HG02852 (cell line): ENCODE data around the gene GINS1.

Experiments used
- ATAC-seq: cut with Tn5 transposase; IDR thresholded peaks from one replicate; pipeline ENCODE4 v1.9.1; 2021; ENCODE audit warnings: mild to moderate bottlenecking, moderate library complexity; ENCODE audit not compliant: unreplicated experiment

The GINS1 gene

GRCh38 chr20:25493137-25493536 lies 85.7 kb downstream of the GINS1 start:
- ATAC-seq: no peak

GRCh38 chr20:25493748-25494505 lies 86.5 kb downstream of the GINS1 start:
- no peak for ATAC-seq

- no peak for ATAC-seq
Observed at GRCh38 chr20:25494506-25495188, 87.2 kb downstream of the GINS1 start.

GRCh38 chr20:25495189-25495824 lies 87.8 kb downstream of the GINS1 start:
- no peak for ATAC-seq

GRCh38 chr20:25496165-25496967 lies 88.9 kb downstream of the GINS1 start:
- no peak for ATAC-seq

- ATAC-seq: no peak
Observed at GRCh38 chr20:25496968-25497401, 89.5 kb downstream of the GINS1 start.

GRCh38 chr20:25497586-25498279 lies 90.3 kb downstream of the GINS1 start:
- ATAC-seq: no peak
